ENCODE data around the gene ITPRID1. TPM values are rescaled to one million over a fixed set of nuclear protein-coding genes. Genes with fewer than 3 reads are reported as not detected.

ITPRID1 gene
- total RNA-seq, 2 donors from 2014 or later: not detected

DNA sequence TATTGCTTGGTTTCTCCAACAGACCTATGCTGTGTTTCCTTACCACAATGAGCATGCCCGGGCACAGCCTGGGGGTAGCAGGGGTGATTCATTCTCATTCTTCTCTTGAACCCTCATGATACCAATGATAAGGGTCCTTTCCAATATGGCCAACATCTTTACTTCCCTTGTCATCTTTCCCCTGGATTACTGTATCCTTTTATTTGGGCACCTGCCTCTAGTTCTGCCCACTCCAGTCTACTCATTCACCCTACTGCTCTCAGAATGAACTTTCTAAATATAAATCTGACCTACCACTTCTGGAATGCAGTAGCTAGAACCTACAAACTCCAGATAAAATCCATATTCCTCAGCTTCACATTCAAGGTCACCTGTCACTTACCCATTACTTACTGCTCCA lies 26.4 kb upstream of the ITPRID1 start:
- no peak overlapping the region for H3K27ac ChIP-seq
- no peaks in the 10 kb centered on the region for H3K36me3 ChIP-seq
- H3K4me3 ChIP-seq: no peak overlapping the region
- no peaks in the 10 kb centered on the region for H3K4me1 ChIP-seq (ENCODE audit: control insufficient read depth in 1 of 2, low read depth in 2 of 2)
- ATAC-seq (ENCODE audit: insufficient number of reproducible peaks, low FRiP score, low read depth): no peak
- DNase-seq (ENCODE audit: low spot score): no peak
- H3K9me3 ChIP-seq: no peaks in the 10 kb centered on the region
- TF ChIP-seq CTCF (IDR thresholded peaks at IDR 0.05): no peak
- no peaks in the 10 kb centered on the region for H3K27me3 ChIP-seq (replicated peaks; ENCODE audit: insufficient read depth)

- no peak overlapping the region for H3K27ac ChIP-seq
- no peak overlapping the region for H3K4me3 ChIP-seq
- H3K36me3 ChIP-seq: no peaks in the 10 kb centered on the region
- ATAC-seq (ENCODE audit: insufficient number of reproducible peaks, low FRiP score, low read depth): no peak
- TF ChIP-seq CTCF (IDR thresholded peaks at IDR 0.05): no peak
- no peaks in the 10 kb centered on the region for H3K27me3 ChIP-seq (replicated peaks; ENCODE audit: insufficient read depth)
- no peak for DNase-seq (ENCODE audit: low spot score)
- no peaks in the 10 kb centered on the region for H3K9me3 ChIP-seq
- H3K4me1 ChIP-seq (ENCODE audit: control insufficient read depth in 1 of 2, low read depth in 2 of 2): no peaks in the 10 kb centered on the region
Measured at GRCh38 chr7:31488562-31489203, 25.2 kb upstream of the ITPRID1 start.

- H3K9me3 ChIP-seq: no peaks in the 10 kb centered on the region
- no peak overlapping the region for H3K4me3 ChIP-seq
- H3K27me3 ChIP-seq (replicated peaks; ENCODE audit: insufficient read depth): no peaks in the 10 kb centered on the region
- DNase-seq (ENCODE audit: low spot score) (no peak), ATAC-seq (ENCODE audit: insufficient number of reproducible peaks, low FRiP score, low read depth) (no peak)
- H3K36me3 ChIP-seq: no peaks in the 10 kb centered on the region
- no peak overlapping the region for H3K27ac ChIP-seq
- no peak for TF ChIP-seq CTCF (IDR thresholded peaks at IDR 0.05)
- H3K4me1 ChIP-seq (ENCODE audit: control insufficient read depth in 1 of 2, low read depth in 2 of 2): no peaks in the 10 kb centered on the region
Measured at GRCh38 chr7:31490796-31491314, 23.0 kb upstream of the ITPRID1 start.

DNA sequence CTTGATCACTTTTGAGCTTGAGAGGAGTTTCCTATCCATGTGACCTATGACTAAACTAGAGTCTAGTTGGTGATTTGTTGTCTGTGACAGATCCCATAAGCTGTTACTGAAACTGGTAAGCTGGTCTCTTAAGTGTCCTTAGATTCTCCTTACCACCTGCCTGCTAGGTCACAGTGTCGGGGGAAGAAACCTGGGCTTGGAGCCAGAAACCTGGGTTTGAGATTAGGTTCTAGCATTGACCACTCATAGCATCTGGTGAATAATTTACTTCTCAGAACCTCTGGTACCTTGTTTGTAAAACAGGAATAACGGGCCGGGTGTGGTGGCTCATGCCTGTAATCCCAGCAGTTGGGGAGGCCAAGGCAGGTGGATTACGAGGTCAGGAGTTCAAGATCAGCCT lies 21.8 kb upstream of the ITPRID1 start:
- Histone ChIP-seq H3K4me3 (no peak overlapping the region), H3K36me3 (no peaks in the 10 kb centered on the region), H3K27ac (no peak overlapping the region), H3K9me3 (no peaks in the 10 kb centered on the region), H3K4me1 (ENCODE audit: control insufficient read depth in 1 of 2, low read depth in 2 of 2) (no peaks in the 10 kb centered on the region), H3K27me3 (replicated peaks; ENCODE audit: insufficient read depth) (no peaks in the 10 kb centered on the region)
- no peak for TF ChIP-seq CTCF (IDR thresholded peaks at IDR 0.05)
- ATAC-seq (ENCODE audit: insufficient number of reproducible peaks, low FRiP score, low read depth): no peak
- DNase-seq (ENCODE audit: low spot score): no peak

GRCh38 chr7:31493714-31494181 lies 20.1 kb upstream of the ITPRID1 start:
- Histone ChIP-seq H3K27me3 (replicated peaks; ENCODE audit: insufficient read depth) (no peaks in the 10 kb centered on the region), H3K27ac (no peak overlapping the region), H3K4me1 (ENCODE audit: control insufficient read depth in 1 of 2, low read depth in 2 of 2) (no peaks in the 10 kb centered on the region), H3K9me3 (no peaks in the 10 kb centered on the region), H3K4me3 (no peak overlapping the region), H3K36me3 (no peaks in the 10 kb centered on the region)
- no peak for ATAC-seq (ENCODE audit: insufficient number of reproducible peaks, low FRiP score, low read depth)
- TF ChIP-seq CTCF (IDR thresholded peaks at IDR 0.05): no peak
- no peak for DNase-seq (ENCODE audit: low spot score)
